NCI-H2171 (cell line): ENCODE results near the gene ABCC3.

Experiments
- DNase-seq: peaks from one replicate; lab custom pipeline; 2025; lab: John Stamatoyannopoulos, UW

The ABCC3 gene

DNA sequence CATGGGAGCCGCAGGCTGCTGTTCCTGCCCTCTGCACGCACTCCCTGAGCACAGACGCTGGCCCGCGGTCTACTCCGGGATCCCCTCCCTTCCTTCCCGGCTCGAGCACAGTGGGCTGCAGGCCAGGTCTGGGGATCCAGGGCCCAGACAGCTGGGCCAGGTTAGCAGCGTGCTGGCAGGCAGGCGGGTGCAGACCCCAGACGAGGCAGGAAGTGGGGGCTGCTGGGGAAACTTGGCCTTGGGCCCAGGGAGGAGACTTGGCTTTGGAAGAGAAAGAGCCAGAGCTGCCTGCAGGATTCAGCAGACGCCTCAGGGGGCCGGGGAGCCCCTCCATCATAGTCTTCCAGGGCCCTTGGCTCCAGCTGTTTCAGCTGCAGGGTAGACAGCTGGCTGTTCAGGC, 30.2 kb upstream of the ABCC3 start:
- DNase-seq, result peak; percentile 82

DNA sequence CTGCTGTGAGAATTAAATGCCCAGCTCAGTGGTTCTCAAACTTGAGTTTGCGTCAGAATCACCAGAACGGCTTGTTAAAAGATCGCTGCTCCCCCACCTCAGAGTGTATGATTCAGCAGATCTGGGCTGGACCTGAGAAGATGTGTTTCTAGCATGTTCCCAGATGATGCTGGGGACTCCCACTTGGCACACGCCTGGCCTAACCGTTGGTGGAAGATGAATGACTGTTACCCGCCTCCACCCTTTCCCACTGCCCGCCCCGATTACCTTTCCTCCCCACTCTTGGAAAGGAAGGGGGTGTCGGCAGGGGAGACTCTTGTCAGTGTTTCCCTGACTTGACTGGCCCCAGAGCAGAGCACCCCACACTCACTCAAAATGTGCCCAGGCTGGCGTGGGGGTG, 29.3 kb upstream of the ABCC3 start:
- DNase-seq, result no peak

DNA sequence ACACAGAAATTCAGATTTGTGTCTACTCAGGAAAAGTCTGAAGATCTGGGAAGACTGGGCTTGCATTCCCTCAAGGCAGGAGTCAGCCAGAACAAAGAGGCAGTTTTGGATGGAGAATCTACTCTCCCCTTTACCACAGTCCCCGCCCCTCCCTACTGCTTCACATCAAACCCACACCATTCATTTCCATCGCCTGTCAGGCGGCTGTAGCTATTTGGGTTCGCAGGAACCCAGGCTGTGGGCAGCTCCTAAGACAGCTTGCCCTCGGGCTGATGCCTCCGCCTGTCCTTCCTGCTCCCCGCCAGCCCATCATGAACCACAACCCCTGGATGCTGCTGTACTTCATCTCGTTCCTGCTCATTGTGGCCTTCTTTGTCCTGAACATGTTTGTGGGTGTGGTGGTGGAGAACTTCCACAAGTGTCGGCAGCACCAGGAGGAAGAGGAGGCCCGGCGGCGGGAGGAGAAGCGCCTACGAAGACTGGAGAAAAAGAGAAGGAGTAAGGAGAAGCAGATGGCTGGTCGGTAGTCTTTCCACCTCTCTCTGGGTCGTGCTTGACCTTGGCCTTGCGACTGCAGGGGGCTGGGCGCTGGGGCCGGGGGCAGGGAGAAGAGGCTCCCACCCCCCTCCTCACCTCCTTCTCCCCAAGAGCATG, 27.0 kb upstream of the ABCC3 start:
- DNase-seq, result no peak

DNA sequence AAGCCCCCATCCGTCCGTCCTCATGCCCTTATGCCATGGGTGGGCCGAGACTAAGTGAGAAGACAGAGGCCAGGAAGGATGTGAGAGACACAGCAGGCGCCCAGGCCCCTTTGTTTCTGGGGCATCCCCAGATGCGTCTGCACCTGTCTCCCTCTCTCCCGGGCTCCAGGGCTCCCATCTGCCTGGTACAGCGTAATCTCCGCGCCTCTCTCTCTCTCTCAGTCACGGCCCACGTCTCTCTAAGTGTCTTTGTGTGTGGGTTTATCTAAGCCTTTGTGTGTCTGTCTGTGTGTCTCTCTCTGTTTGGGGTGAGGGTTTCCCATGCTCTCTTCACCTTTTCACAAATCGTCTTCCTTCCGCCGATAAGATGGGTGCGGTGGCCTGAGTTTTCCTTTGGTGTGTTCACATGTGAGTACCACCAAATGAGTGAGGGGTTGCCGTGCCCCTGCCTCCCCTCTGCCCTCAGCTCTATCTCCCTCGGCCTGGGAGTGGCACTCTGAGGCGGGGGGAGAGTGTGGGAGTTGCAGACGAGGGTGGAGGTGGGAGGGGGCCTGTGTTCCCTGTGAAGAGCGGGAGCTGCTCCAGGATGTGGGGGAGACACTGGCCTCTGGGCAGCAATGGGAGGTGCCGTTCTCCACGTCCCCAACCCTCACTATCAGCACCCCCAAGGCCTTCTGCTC, 25.8 kb upstream of the ABCC3 start:
- peak; percentile 73 for DNase-seq

DNA sequence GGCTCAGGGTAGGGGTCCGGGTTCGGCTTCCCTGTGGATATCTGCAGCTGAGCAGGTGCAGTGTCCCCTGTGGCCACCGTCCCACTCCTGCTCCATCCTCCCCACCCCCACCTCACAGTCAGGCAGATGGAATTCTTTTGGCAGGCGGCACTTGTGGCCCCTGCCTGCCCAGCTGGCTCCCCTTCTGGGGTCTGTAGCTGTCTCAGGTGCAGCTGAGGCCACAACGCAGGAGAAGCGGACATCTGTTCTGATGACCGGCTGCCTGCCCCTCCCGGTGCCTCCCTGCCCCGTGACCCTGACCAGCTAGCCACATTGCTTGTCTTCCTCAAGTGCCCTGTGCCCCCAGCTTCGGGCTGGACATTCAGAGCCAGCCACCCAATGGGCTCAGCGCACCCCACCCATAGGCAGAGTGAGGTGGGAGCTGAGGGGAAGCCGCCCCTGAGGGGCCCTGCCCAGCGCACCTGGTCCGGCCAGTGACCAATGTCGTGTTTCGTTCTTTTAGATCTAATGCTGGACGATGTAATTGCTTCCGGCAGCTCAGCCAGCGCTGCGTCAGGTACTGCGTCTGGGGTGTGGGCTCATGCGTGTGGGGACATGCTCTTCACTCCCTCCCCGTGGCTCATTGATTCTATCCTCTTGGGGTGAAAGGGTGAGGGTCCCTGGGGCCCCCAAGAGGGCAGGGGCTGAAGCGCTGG, 25.2 kb upstream of the ABCC3 start:
- peak; percentile 70 for DNase-seq

DNA sequence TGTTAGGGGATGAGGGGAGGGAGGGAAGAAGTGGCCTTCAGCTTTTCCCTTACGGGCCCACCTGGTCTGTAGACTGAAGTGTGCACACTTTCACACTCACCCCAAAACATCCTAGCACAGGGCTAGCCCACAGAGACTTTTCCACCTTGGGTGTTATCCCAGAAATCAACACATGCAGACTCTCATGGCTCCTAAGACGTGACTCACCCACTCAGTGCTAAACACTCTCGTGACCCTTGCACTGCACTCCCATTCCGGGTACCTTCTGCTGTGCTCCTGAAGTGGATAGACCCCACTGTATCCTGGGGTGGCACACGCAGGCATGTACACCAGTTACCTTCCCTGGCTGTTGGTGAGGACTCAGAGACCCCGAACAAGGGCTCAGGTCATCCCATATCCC, 23.0 kb upstream of the ABCC3 start:
- DNase-seq, result no peak

DNA sequence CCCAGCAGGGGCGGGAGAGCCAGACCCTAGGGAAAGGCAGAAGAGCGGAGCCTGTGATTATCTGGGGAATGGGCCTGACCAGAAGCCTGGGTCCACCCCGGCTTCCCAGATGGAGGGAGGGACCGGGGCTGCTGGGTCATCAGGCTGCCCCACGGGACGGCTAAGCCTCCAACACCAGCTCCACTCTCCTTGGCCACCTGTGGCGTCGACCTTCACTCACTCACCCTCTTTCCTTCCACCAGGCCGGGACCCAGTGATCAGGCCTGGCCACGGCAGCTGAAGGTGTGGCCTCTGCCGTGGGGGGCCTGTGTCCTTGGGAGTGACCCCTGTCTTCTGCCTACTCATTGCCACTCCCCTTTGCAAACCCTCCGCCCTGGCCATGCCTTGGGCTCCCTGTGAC, 22.4 kb upstream of the ABCC3 start:
- no peak for DNase-seq

DNA sequence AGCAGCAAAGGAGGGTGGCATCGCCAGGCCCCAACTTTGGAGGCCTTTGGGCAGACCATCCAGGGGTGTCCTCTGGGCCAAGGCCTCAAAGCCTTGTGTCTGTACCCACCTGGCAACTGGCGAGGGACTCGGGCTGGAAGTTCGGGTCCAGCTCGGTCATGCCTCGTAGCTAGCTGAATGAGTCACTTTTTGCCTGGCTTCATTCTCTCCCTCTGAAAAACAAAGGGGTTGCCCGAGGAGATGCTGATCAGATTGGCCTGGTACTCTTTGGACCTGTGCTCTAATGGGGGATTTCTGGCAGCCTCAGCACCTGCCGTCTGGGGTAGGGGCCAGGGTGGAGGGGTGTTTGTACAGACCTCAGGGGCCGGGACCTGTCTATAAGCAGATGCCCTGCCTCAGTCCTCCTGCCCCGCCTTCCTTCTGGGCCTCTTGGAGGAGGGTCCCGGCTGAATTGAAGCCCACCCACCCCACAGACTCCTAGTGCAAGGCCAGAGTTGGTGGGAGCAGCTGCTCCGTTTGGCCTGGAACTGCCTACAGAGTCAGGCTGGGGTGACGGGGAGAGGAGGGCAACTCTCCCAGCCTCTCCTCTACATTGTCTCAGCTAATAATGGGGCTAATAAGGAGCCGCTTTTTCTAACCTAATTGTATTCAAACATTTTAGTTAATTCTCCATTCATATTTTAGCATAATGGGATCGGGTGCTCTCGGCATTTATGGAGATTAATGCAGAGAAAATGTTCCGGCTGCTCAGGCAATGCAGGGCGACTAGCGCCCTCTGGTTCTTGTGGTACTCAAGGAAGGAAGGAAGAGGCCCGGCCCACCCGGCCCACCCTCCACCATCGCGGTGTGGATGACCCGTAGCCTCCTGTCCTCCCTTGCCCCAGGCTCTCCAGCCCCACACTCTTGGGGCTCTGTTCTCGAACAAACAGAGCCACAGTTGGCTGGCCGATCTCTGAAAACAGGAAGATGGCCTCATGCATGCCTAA, 21.4 kb upstream of the ABCC3 start:
- DNase-seq, result no peak

DNA sequence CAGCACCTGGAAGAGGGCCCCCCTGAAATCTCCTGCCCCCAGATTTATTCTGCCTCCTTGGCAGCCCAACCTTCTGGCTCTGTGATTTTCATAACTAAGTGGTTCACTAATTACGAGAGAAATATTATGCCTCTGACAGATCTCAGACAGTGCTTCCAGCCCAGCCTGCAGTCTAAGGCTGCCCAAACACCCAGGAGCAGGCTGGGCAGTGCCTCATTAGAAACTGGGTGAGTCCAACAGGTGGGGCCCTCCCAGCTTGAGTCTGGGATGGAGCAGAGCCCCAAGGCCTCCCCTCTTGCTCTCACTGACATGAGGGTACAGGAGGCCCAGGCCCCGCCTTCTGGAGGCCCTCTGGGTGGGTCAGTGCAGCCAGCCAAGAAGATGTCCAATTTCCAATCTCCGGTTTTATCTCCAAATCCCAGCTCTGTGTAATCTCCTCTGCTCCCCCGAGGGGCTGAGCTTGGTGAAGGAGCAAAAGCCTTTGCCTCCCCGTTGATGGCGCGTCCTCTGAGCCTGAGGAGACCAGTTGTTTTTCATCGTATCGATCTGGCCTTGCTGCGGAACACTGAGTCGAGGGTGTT, 20.1 kb upstream of the ABCC3 start:
- no peak for DNase-seq

DNA sequence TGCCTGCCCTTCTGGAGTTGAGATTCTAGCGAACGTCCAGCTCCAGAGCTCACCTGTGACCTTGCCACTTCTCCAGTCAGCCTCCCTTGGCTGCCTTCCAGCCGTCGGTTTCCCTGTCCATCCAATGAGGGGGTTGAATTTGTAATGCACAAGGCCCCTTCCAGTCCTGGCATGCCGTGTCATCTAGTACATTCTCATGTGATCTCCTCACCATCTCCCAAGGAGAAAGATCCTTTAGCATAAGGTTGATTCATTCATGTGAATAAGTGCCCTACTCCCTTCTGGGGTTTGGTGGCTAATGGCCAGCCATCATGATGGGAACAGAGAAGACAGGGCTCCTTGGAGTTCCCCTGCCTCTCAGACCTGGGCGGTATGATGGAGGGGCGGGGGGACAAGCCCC, 18.9 kb upstream of the ABCC3 start:
- no peak for DNase-seq

DNA sequence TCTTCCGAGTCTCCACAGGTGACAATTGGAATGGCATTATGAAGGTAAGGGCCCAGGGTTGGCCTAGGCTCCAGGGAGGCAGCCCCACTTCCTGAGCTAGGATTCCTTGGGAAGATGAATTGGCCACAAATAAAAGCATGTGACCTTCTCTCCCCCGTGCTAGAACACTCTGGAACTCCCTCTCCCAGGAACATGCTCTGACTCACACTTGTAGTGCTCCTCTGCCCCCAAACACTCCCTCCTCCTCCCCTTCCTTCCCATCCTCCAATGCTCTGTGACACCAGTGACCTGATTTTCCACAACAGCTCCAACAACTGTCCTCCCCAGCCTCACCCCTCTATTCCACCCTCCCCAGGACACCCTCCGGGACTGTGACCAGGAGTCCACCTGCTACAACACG, 16.4 kb upstream of the ABCC3 start:
- DNase-seq, result no peak

DNA sequence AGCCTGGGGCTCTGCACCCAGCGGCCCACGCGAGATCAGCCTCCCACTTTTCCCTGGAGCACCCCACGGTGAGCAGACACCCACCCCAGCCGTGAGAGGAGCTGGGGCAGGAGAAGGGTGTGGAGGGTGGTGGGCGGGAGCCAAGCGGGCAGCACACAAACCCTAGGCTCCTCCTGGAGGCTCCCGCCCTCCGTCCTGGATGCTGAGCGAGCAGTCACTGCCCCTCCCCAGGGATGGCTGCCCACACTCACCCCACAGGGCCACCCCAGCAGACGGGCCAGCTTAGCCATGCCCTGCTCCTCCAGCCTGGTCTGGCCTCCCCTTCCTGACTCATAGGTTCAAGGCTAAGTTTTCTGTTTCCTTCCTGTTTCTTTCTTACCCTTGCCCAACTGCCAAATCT, 15.7 kb upstream of the ABCC3 start:
- DNase-seq, result no peak

DNA sequence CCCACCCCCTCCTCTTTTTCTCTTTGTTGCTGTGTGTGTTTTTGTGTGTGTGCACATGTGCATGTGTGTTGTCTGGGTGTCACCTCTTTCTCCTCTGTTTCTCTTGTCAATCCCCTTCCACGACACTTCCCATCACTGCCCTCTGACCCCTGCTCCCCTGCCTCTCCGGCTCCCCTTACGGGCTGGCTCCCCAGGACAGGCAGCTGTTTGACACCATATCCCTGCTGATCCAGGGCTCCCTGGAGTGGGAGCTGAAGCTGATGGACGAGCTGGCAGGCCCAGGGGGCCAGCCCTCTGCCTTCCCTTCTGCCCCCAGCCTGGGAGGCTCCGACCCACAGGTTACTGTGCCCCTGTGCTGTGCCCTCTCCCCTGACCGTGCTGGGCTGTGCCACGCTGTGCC, 15.2 kb upstream of the ABCC3 start:
- DNase-seq, result no peak

DNA sequence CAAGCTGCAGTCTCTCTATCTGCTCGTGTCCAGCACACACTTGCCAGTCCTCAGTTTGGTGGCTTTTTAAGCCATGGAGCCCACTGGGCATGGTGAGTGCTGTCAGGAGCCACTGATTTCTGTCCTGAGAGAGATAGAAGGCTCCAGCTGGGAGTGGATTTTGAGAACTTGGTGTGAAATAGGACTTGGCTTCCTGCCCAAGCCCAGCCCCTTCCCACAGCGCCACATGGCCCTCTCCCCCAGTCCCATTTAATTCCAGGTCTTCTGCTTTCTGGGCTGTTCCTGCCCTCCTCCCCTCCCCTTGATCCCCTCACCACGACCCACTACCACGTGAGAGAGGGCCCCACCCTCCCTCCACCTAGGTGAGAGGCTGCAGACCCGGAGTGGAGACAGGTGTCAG, 14.4 kb upstream of the ABCC3 start:
- DNase-seq, result no peak

DNA sequence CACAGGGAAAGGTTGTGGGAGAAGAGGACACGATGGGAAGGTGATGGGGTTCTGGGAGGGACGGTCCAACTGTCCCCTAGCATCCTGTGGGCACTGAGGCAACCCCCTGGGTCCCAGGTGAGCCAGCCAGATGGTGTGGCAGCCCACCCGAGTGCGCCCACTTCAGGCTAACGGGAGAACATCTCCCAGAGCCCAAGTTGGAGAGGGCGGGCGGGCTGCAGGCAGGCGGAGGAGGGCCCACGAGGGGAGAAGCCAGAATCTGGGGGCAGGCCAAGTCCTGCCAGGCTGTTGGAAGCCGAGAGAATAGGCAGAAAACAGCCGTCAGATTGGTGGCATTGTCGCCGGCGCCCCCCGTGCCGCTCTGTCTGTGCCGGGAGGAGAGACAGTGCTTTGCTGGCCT, 13.8 kb upstream of the ABCC3 start:
- no peak for DNase-seq

DNA sequence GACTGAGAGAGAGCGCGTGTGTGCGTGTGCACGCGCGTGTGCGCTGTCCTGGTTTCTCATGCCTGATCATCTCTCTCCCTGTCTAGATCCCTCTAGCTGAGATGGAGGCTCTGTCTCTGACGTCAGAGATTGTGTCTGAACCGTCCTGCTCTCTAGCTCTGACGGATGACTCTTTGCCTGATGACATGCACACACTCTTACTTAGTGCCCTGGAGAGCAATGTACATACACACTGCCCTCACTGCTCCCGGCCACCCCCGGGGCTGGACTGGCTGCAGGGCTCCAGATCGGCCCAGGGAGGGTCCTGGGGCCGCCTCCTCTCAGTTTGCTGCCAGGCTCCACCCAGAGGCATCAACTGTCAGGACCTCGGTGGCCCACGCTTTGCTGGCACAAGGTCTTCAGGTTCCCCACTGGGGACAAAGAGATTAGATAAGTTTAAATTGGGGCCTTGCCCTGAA, 13.1 kb upstream of the ABCC3 start:
- no peak for DNase-seq

DNA sequence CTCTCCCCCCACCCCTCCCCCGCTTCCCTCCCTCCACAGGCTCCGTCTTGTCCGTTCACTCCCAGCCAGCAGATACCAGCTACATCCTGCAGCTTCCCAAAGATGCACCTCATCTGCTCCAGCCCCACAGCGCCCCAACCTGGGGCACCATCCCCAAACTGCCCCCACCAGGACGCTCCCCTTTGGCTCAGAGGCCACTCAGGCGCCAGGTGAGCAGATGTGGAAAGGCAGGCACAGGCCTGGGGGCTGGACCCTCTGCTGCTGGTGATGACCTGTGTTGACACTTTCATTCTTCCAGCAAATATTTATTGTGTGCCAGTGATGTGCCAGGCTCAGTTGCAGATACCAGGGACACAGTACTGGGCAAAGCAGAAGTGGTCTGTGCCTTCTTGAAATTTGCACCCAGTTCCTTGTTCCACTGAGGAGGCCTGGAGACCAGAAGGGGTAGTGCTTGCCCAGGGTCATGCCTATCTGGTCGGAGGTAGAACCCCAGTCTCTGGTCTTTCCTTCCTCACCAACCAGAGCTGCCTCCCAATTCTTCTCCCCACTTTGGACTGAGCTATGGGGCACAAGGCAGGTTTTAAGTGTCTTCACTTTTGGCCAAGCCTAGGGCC, 10.3 kb upstream of the ABCC3 start:
- no peak for DNase-seq

DNA sequence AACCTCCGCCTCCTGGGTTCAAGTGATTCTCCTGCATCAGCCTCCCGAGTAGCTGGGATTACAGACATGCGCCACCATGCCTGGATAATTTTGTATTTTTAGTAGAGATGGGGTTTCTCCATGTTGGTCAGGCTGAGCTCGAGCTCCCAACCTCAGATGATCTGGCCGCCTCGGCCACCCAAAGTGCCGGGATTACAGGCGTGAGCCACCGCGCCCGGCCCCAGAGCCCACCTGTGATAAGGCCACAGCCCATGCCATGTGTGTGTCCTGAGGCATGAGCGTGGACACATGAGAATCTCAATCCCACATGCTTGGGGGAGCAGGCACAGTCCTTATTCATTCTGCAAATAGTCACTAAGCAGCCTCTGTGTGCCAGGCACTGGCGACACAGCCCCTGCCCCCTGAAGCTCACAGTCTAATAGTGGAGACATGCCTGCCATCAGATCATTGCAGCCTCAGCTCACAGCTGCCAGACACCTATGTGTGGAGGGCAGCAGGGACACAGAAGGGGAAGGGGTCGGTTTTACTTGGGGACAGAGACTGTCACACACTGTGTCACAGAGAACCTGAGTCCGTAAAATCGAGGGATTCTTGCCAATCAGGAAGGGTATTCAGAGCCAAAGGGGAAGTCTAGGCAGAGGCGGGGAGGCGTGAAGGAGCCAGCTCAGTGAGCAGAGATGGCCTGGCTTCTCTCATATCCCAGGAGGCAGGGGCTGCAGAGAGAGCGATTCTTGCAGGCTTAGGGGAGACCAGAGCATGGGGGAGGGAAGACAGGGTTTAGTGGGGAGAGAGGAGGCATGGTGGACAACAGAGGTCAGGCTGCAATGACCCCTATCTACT, 9.4 kb upstream of the ABCC3 start:
- DNase-seq, result no peak

DNA sequence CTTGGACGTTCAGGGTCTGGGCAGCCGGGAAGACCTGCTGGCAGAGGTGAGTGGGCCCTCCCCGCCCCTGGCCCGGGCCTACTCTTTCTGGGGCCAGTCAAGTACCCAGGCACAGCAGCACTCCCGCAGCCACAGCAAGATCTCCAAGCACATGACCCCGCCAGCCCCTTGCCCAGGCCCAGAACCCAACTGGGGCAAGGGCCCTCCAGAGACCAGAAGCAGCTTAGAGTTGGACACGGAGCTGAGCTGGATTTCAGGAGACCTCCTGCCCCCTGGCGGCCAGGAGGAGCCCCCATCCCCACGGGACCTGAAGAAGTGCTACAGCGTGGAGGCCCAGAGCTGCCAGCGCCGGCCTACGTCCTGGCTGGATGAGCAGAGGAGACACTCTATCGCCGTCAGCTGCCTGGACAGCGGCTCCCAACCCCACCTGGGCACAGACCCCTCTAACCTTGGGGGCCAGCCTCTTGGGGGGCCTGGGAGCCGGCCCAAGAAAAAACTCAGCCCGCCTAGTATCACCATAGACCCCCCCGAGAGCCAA, 8.6 kb upstream of the ABCC3 start:
- peak; percentile 50 for DNase-seq
